Suprapubic skin (tissue), 4 donors: ENCODE measurements around the gene TAF11L4. TPM values are rescaled to one million over a fixed set of nuclear protein-coding genes. Genes with fewer than 3 reads are reported as not detected.
"Not testable (repeated sequence)": the region's sequence is repeated elsewhere in the genome, so short reads cannot be mapped to it uniquely, and the experiment has no call there.

ENCODE experiments used
- DNase-seq, 2 donors: peaks; one replicate each; pipeline ENCODE4 v3.0.0-alpha.2; 2019; ENCODE audit warnings: low spot score in 2 of 2
- H3K27ac ChIP-seq: fragments of 200-600 bp; sonication (generic); one replicate; pipeline ENCODE4 v1.5.1; 2019
- H3K27me3 ChIP-seq: fragments of 200-600 bp; sonication (generic); one replicate; pipeline ENCODE4 v1.5.1; 2019
- H3K36me3 ChIP-seq: fragments of 200-600 bp; sonication (generic); one replicate; pipeline ENCODE4 v1.5.1; 2019
- H3K4me1 ChIP-seq: fragments of 200-600 bp; sonication (generic); one replicate; pipeline ENCODE4 v1.5.1; 2019
- H3K4me3 ChIP-seq: fragments of 200-600 bp; sonication (generic); one replicate; pipeline ENCODE4 v1.5.1; 2019; ENCODE audit warnings: mild to moderate bottlenecking
- H3K9me3 ChIP-seq: fragments of 200-600 bp; sonication (generic); one replicate; pipeline ENCODE4 v1.5.1; 2019
- EP300 ChIP-seq: sonication (generic); formaldehyde crosslinking; IDR thresholded peaks from one replicate; pipeline ENCODE4 v1.6.1; 2017; ENCODE audit warnings: antibody characterized with exemption
- POLR2A ChIP-seq, 2 donors: fragments of 450-650 bp; IDR thresholded peaks; one replicate each; pipeline ENCODE4 v1.6.1; 2017; ENCODE audit warnings: antibody characterized with exemption in 2 of 2, mild to moderate bottlenecking in 2 of 2, moderate library complexity in 2 of 2
- POLR2AphosphoS5 ChIP-seq, 3 donors: sonication (generic); formaldehyde crosslinking; IDR thresholded peaks; one replicate each; pipeline ENCODE4 v1.6.1; 2017; ENCODE audit warnings: antibody characterized with exemption in 3 of 3
- WGBS: methylation state at CpG from one replicate; pipeline ENCODE4 v1.1.5; 2018; 5-methylcytosine and 5-hydroxymethylcytosine counted together
- total RNA-seq, 4 donors: library from RNA; depleted of rRNA; stranded (reverse); fragments of >200 nt; gene quantifications; one replicate each; pipeline ENCODE4 v1.1.0, GENCODE V29; 2016
- TF ChIP-seq, protein P1 (sequence below), 2 donors: fragments of 200-600 bp in 1 of 2; fragments of 450-650 bp in 1 of 2; sonication (generic) in 1 of 2; IDR thresholded peaks; one replicate each; pipeline ENCODE4 v1.5.1; 2016 to 2019; ENCODE audit warnings: antibody characterized with exemption in 2 of 2, mild to moderate bottlenecking in 1 of 2, moderate library complexity in 1 of 2

Gene TAF11L4
- total RNA-seq, 4 donors from 2014 or later = not detected

GRCh38 chr5:17487174-17487512 lies 34.5 kb upstream of the TAF11L4 start:
- no peaks in the 10 kb centered on the region for H3K27me3 ChIP-seq
- H3K4me3 ChIP-seq = no peak overlapping the region
- no peak for DNase-seq
- H3K36me3 ChIP-seq = no peaks in the 10 kb centered on the region
- no peak overlapping the region for H3K27ac ChIP-seq
- no peaks in the 10 kb centered on the region for H3K4me1 ChIP-seq
- WGBS = 95% methylated on average over 1 of the region's 1 CpG
- no peaks in the 10 kb centered on the region for H3K9me3 ChIP-seq
- no peak for TF ChIP-seq EP300
- no peak for TF ChIP-seq POLR2A (IDR thresholded peaks at IDR 0.05)
- TF ChIP-seq, protein P1, sequence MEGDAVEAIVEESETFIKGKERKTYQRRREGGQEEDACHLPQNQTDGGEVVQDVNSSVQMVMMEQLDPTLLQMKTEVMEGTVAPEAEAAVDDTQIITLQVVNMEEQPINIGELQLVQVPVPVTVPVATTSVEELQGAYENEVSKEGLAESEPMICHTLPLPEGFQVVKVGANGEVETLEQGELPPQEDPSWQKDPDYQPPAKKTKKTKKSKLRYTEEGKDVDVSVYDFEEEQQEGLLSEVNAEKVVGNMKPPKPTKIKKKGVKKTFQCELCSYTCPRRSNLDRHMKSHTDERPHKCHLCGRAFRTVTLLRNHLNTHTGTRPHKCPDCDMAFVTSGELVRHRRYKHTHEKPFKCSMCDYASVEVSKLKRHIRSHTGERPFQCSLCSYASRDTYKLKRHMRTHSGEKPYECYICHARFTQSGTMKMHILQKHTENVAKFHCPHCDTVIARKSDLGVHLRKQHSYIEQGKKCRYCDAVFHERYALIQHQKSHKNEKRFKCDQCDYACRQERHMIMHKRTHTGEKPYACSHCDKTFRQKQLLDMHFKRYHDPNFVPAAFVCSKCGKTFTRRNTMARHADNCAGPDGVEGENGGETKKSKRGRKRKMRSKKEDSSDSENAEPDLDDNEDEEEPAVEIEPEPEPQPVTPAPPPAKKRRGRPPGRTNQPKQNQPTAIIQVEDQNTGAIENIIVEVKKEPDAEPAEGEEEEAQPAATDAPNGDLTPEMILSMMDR (IDR thresholded peaks at IDR 0.05) = no peak
- TF ChIP-seq POLR2AphosphoS5 (IDR thresholded peaks at IDR 0.05) = no peak

DNA sequence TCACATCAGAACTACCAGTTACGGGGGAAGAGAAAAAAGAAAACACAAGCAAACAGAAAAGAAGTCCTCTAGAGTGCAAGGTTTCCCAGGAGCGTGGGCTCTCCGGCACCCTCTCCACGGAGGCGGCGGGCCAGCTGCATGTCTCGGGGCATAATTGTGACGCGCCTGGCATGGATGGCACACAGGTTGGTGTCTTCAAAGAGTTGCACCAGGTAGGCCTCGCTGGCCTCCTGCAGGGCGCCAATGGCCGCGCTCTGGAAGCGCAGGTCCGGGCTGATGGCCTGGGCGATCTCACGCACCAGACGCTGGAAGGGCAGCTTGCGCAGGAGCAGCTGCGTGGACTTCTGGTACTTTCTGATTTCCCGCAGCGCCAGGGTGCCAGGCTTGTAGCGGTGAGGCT lies 30.3 kb upstream of the TAF11L4 start:
- H3K27me3 ChIP-seq, H3K27ac ChIP-seq, H3K9me3 ChIP-seq, H3K4me3 ChIP-seq, DNase-seq, H3K4me1 ChIP-seq, H3K36me3 ChIP-seq: not testable (repeated sequence)
- 95% methylated on average over 13 of the region's 23 CpGs for WGBS

GRCh38 chr5:17492770-17493169 lies 28.8 kb upstream of the TAF11L4 start:
- Histone ChIP-seq H3K9me3 (no peaks in the 10 kb centered on the region), H3K27ac (no peak overlapping the region), H3K4me1 (no peaks in the 10 kb centered on the region), H3K27me3 (no peaks in the 10 kb centered on the region), H3K4me3 (no peak overlapping the region), H3K36me3 (no peaks in the 10 kb centered on the region)
- WGBS = 90% methylated on average over 3 of the region's 3 CpGs
- TF ChIP-seq POLR2AphosphoS5 (IDR thresholded peaks at IDR 0.05) = no peak
- TF ChIP-seq EP300 = no peak
- TF ChIP-seq, protein P1 (IDR thresholded peaks at IDR 0.05) = no peak
- TF ChIP-seq POLR2A (IDR thresholded peaks at IDR 0.05) = no peak
- DNase-seq = no peak

DNA sequence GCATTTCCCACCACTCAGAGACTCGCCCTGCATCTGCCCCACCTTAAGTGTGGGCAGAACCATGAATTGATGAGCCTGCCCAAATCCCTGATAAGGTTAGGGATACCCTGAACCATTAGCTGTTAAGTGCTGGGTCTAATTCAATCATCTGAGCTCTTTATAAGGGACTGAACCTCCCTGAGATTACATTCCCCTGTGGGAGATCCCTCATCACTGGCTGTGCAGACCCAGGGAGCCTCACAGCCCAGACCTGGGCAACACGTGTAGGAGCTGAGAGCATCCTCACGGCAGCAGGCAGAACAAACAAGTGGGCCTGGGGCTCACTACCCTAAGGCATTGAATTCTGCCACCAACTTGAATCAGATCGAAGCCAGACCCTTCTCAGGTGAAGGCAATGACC lies 24.2 kb upstream of the TAF11L4 start:
- Histone ChIP-seq H3K4me3 (no peak overlapping the region), H3K9me3 (no peaks in the 10 kb centered on the region), H3K4me1 (no peaks in the 10 kb centered on the region), H3K27me3 (no peaks in the 10 kb centered on the region), H3K27ac (no peak overlapping the region), H3K36me3 (no peaks in the 10 kb centered on the region)
- 88% methylated on average over 4 of the region's 4 CpGs for WGBS
- TF ChIP-seq POLR2AphosphoS5 (IDR thresholded peaks at IDR 0.05) (no peak), EP300 (no peak), POLR2A (IDR thresholded peaks at IDR 0.05) (no peak)
- TF ChIP-seq, protein P1 (IDR thresholded peaks at IDR 0.05) = no peak
- DNase-seq = no peak

DNA sequence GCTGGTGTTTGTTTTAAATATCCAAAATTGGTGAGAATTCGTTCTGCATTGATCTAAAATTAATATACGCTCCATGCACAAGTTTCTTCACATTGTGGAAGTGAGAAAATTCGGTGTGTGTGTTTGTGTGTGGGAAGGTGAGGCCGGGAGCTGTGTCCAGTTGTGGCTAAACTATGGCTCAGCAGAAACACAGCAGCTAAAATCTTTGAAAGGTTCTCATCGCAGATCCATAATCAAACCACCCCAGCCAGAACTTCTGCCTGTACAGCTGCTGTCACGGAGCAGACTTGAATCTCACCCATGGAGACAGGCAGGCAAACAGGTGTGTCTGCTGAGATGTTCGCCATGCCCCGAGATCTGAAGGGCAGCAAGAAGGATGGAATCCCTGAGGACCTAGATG lies 23.7 kb upstream of the TAF11L4 start, which contains the start of gene TAF11L2:
Gene TAF11L2 (plus strand): TSS at position 301 of the 400 bp plus-strand sequence.
- not testable (repeated sequence) for H3K27me3 ChIP-seq, H3K4me1 ChIP-seq, DNase-seq, H3K27ac ChIP-seq, H3K9me3 ChIP-seq, H3K4me3 ChIP-seq, H3K36me3 ChIP-seq
- 92% methylated on average over 8 of the region's 8 CpGs for WGBS

- H3K36me3 ChIP-seq = no peaks in the 10 kb centered on the region
- WGBS = 94% methylated on average over 11 of the region's 17 CpGs
- H3K4me3 ChIP-seq = no peak overlapping the region
- H3K9me3 ChIP-seq = no peaks in the 10 kb centered on the region
- no peak for TF ChIP-seq EP300
- TF ChIP-seq POLR2A (IDR thresholded peaks at IDR 0.05) = no peak
- no peak for TF ChIP-seq POLR2AphosphoS5 (IDR thresholded peaks at IDR 0.05)
- TF ChIP-seq, protein P1 (IDR thresholded peaks at IDR 0.05) = no peak
- no peaks in the 10 kb centered on the region for H3K27me3 ChIP-seq
- no peak for DNase-seq
- H3K27ac ChIP-seq = no peak overlapping the region
- H3K4me1 ChIP-seq = no peaks in the 10 kb centered on the region
These were observed 9.8 kb upstream of the TAF11L4 start for GRCh38 chr5:17511775-17512325.

- not testable (repeated sequence) for H3K4me3 ChIP-seq, H3K27ac ChIP-seq, H3K4me1 ChIP-seq, H3K36me3 ChIP-seq, H3K9me3 ChIP-seq, H3K27me3 ChIP-seq, DNase-seq
- WGBS = 85% methylated on average over 9 of the region's 12 CpGs
These were observed 4.1 kb upstream of the TAF11L4 start for GRCh38 chr5:17517526-17517925.

DNA sequence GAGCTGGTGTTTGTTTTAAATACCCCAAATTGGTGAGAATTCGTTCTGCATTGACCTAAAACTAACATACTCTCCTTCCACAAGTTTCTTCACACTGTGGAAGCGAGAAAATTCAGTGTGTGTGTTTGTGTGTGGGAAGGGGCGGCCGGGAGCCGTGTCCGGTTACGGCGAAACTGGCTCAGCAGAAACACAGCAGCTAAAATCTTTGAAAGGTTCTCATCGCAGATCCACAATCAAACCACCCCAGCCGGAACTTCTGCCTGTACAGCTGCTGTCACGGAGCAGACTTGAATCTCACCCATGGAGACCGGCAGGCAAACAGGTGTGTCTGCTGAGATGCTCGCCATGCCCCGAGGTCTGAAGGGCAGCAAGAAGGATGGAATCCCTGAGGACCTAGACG lies 3.5 kb upstream of the TAF11L4 start, which contains the start of gene TAF11L3:
Gene TAF11L3 (plus strand): TSS at position 301 of the 400 bp plus-strand sequence.
- H3K4me3 ChIP-seq, H3K4me1 ChIP-seq, H3K9me3 ChIP-seq, DNase-seq, H3K36me3 ChIP-seq, H3K27ac ChIP-seq, H3K27me3 ChIP-seq: not testable (repeated sequence)
- WGBS = no CpG with 5 or more reads among the region's 15 CpGs

DNA sequence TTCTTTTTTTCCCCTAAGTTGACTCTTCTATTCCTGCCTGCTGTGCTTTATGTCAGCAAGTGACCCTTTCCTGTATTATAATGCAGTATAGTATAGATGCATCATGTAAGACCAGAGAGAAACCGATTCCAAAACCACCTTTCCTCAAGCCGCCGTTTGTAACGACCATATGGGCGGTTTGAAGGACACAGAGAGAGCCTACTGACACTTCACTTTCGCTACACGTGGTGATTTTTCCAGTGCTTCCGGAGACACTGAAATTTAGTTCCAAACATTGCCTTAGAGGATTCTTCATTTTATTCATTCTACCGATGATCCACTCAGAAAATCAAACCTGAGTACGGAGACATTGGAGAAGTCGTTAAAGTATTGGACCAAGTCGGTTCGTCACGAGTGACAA lies 2.1 kb upstream of the TAF11L4 start:
- not testable (repeated sequence) for H3K36me3 ChIP-seq, H3K9me3 ChIP-seq, H3K4me1 ChIP-seq, H3K27ac ChIP-seq, H3K4me3 ChIP-seq, H3K27me3 ChIP-seq, DNase-seq
- 96% methylated on average over 9 of the region's 14 CpGs for WGBS

- H3K9me3 ChIP-seq, H3K4me3 ChIP-seq, H3K36me3 ChIP-seq, DNase-seq, H3K4me1 ChIP-seq, H3K27ac ChIP-seq, H3K27me3 ChIP-seq: not testable (repeated sequence)
- no CpG with 5 or more reads among the region's 15 CpGs for WGBS
These were observed 3.3 kb downstream of the TAF11L4 start, which contains the start of gene TAF11L5 for GRCh38 chr5:17524935-17525334. TAF11L5 (plus strand) TSS chr5:17525235.
